OCI-LY1 (cell line): ENCODE data around the gene MYO16.

ENCODE experiments used
- H2AFZ ChIP-seq: fragments of 200-600 bp; sonication (generic), shearing (Covaris generic); 2 replicates; pipeline ENCODE4 v1.6.0; 2014; ENCODE audit warnings: antibody characterized with exemption, mild to moderate bottlenecking, low read length
- H3F3A ChIP-seq: fragments of 200-600 bp; sonication (generic), shearing (Covaris generic); 2 replicates; pipeline ENCODE4 v1.6.0; 2014; ENCODE audit warnings: mild to moderate bottlenecking, antibody characterized with exemption, low read length, moderate library complexity; ENCODE audit not compliant: insufficient read depth
- H3K27ac ChIP-seq: fragments of 200-600 bp; sonication (generic); 2 replicates; pipeline ENCODE4 v1.5.1; 2014; ENCODE audit warnings: low read length, mixed run types, mild to moderate bottlenecking, low read depth; ENCODE audit not compliant: poor library complexity, severe bottlenecking
- H3K27me3 ChIP-seq: fragments of 200-600 bp; sonication (generic); 2 replicates; pipeline ENCODE4 v1.6.0; 2014; ENCODE audit warnings: antibody characterized with exemption, mild to moderate bottlenecking, low read length, moderate library complexity; ENCODE audit not compliant: insufficient read depth
- H3K36me3 ChIP-seq: fragments of 200-600 bp; sonication (generic); 2 replicates; pipeline ENCODE4 v1.6.1; 2014; ENCODE audit warnings: mild to moderate bottlenecking, antibody characterized with exemption, low read length, moderate library complexity, mixed read lengths; ENCODE audit not compliant: insufficient read depth
- H3K4me1 ChIP-seq: fragments of 200-600 bp; sonication (generic); 2 replicates; pipeline ENCODE4 v1.5.1; 2014; ENCODE audit warnings: mild to moderate bottlenecking, low read length, moderate library complexity; ENCODE audit not compliant: insufficient read depth, severe bottlenecking
- H3K4me2 ChIP-seq: fragments of 200-600 bp; sonication (generic), shearing (Covaris generic); 2 replicates; pipeline ENCODE4 v1.6.1; 2014; ENCODE audit warnings: low read length
- H3K4me3 ChIP-seq: fragments of 200-600 bp; sonication (generic); 2 replicates; pipeline ENCODE4 v1.5.1; 2014; ENCODE audit warnings: low read length, low read depth, mild to moderate bottlenecking, mixed read lengths; ENCODE audit not compliant: poor library complexity, severe bottlenecking
- H3K79me2 ChIP-seq: fragments of 200-600 bp; shearing (Covaris generic); 2 replicates; pipeline ENCODE4 v1.6.1; 2016; ENCODE audit warnings: mixed run types, low read length, mixed read lengths; ENCODE audit not compliant: insufficient read depth
- H3K9ac ChIP-seq: fragments of 200-600 bp; sonication (generic), shearing (Covaris generic); 2 replicates; pipeline ENCODE4 v1.6.1; 2014; ENCODE audit warnings: mild to moderate bottlenecking, low read length, mixed read lengths
- H3K9me2 ChIP-seq: fragments of 200-600 bp; sonication (generic), shearing (Covaris generic); 2 replicates; pipeline ENCODE4 v1.6.1; 2014; ENCODE audit warnings: low read depth, mild to moderate bottlenecking, low read length, mixed read lengths
- H3K9me3 ChIP-seq: fragments of 200-600 bp; shearing (Covaris generic); 2 replicates; pipeline ENCODE4 v1.6.1; 2014; ENCODE audit warnings: low read length, mixed read lengths
- H4K20me1 ChIP-seq: fragments of 200-600 bp; sonication (generic), shearing (Covaris generic); 2 replicates; pipeline ENCODE4 v1.6.0; 2016; ENCODE audit warnings: mild to moderate bottlenecking, low read length; ENCODE audit not compliant: insufficient read depth
- CTCF ChIP-seq: fragments of 200-600 bp; sonication (generic), shearing (Covaris generic); IDR thresholded peaks from 2 replicates; pipeline ENCODE4 v1.5.1; 2017; ENCODE audit warnings: mild to moderate bottlenecking, antibody characterized with exemption, low read length, moderate library complexity, mixed read lengths
- EZH2 ChIP-seq: fragments of 200-600 bp; sonication (generic), shearing (Covaris generic); IDR thresholded peaks from 2 replicates; pipeline ENCODE4 v1.8.0; 2017; ENCODE audit warnings: borderline replicate concordance, mixed run types, mild to moderate bottlenecking, antibody characterized with exemption, low read length, moderate library complexity, mixed read lengths

The MYO16 gene

GRCh38 chr13:109151696-109152095, 522.3 kb downstream of the MYO16 start:
- no peaks in the 10 kb centered on the region for H3K27me3 ChIP-seq
- H3K9ac ChIP-seq: no peak overlapping the region
- no peaks in the 10 kb centered on the region for H3K9me3 ChIP-seq
- H3K79me2 ChIP-seq: no peaks in the 10 kb centered on the region
- no peak overlapping the region for H3K4me2 ChIP-seq
- H4K20me1 ChIP-seq: no peaks in the 10 kb centered on the region
- H3K4me1 ChIP-seq: peaks cover 7% of the 10 kb centered on the region
- H3K36me3 ChIP-seq: no peaks in the 10 kb centered on the region
- no peaks in the 10 kb centered on the region for H3K9me2 ChIP-seq
- H3K27ac ChIP-seq: no peak overlapping the region
- no peaks in the 10 kb centered on the region for H3F3A ChIP-seq
- TF ChIP-seq CTCF: no peak
- TF ChIP-seq EZH2: no peak
- no peak overlapping the region for H2AFZ ChIP-seq
- H3K4me3 ChIP-seq: no peak overlapping the region

- no peak overlapping the region for H3K4me2 ChIP-seq
- H3K36me3 ChIP-seq: no peaks in the 10 kb centered on the region
- TF ChIP-seq CTCF (no peak), EZH2 (no peak)
- no peaks in the 10 kb centered on the region for H3K27me3 ChIP-seq
- no peaks in the 10 kb centered on the region for H3K79me2 ChIP-seq
- no peaks in the 10 kb centered on the region for H3F3A ChIP-seq
- H3K9me2 ChIP-seq: no peaks in the 10 kb centered on the region
- H3K4me1 ChIP-seq: peaks cover 7% of the 10 kb centered on the region
- H3K9me3 ChIP-seq: no peaks in the 10 kb centered on the region
- no peak overlapping the region for H3K27ac ChIP-seq
- no peaks in the 10 kb centered on the region for H4K20me1 ChIP-seq
- no peak overlapping the region for H3K9ac ChIP-seq
- H2AFZ ChIP-seq: no peak overlapping the region
- no peak overlapping the region for H3K4me3 ChIP-seq
Observed at GRCh38 chr13:109152311-109152820, 523.0 kb downstream of the MYO16 start.

GRCh38 chr13:109152941-109153340, 523.5 kb downstream of the MYO16 start:
- H3K9me2 ChIP-seq: no peaks in the 10 kb centered on the region
- no peaks in the 10 kb centered on the region for H3K79me2 ChIP-seq
- H3K4me1 ChIP-seq: peaks cover 7% of the 10 kb centered on the region
- H3F3A ChIP-seq: no peaks in the 10 kb centered on the region
- no peaks in the 10 kb centered on the region for H4K20me1 ChIP-seq
- H3K4me2 ChIP-seq: no peak overlapping the region
- H3K27ac ChIP-seq: no peak overlapping the region
- no peaks in the 10 kb centered on the region for H3K9me3 ChIP-seq
- H3K4me3 ChIP-seq: no peak overlapping the region
- H3K9ac ChIP-seq: no peak overlapping the region
- H3K36me3 ChIP-seq: no peaks in the 10 kb centered on the region
- TF ChIP-seq CTCF (no peak), EZH2 (no peak)
- no peak overlapping the region for H2AFZ ChIP-seq
- H3K27me3 ChIP-seq: no peaks in the 10 kb centered on the region
